Right atrium auricular region (tissue), 2 donors: Measurements from ENCODE around the gene ST14. TPM values are rescaled to one million over a fixed set of nuclear protein-coding genes. Genes with fewer than 3 reads are reported as not detected.

Experiments
- DNase-seq: peaks from one replicate; pipeline ENCODE4 v3.0.0-alpha.2; 2019; ENCODE audit warnings: low spot score
- H3K27ac ChIP-seq, 2 donors: fragments of 200-600 bp; sonication (generic); 1 replicate in 1 of 2; 2 replicates in 1 of 2; pipeline ENCODE4 v1.5.1; 2016 to 2019
- H3K27me3 ChIP-seq, 2 donors: fragments of 200-600 bp; sonication (generic); one replicate each; pipeline versions ENCODE4 v1.5.1 to v1.6.0; 2017 to 2019
- H3K36me3 ChIP-seq: fragments of 200-600 bp; sonication (generic); one replicate; pipeline ENCODE4 v1.5.1; 2016
- H3K4me1 ChIP-seq, 2 donors: fragments of 200-600 bp; sonication (generic); one replicate each; pipeline versions ENCODE4 v1.5.1 to v1.6.0; 2017 to 2019
- H3K4me3 ChIP-seq, 2 donors: fragments of 200-600 bp; sonication (generic); 1 replicate in 1 of 2; 2 replicates in 1 of 2; pipeline ENCODE4 v1.5.1; 2017 to 2019; ENCODE audit warnings: mild to moderate bottlenecking in 1 of 2, moderate library complexity in 1 of 2
- H3K9me3 ChIP-seq, 2 donors: fragments of 200-600 bp; sonication (generic); one replicate each; pipeline ENCODE4 v1.5.1; 2019
- total RNA-seq, 2 donors: library from RNA; depleted of rRNA; stranded (reverse); fragments of >200 nt; gene quantifications; one replicate each; pipeline ENCODE4 v1.1.0, GENCODE V29; 2016
- TF ChIP-seq, protein P1 (sequence below), 2 donors: fragments of 200-600 bp; sonication (generic); IDR thresholded peaks; one replicate each; pipeline ENCODE4 v1.5.1; 2019; ENCODE audit warnings: antibody characterized with exemption in 2 of 2

The ST14 gene
- total RNA-seq, 2 donors from 2014 or later = 0.85 to 6.0 TPM

- Histone ChIP-seq H3K27me3 (no peaks in the 10 kb centered on the region), H3K4me3 (no peak overlapping the region), H3K9me3 (no peaks in the 10 kb centered on the region), H3K4me1 (no peaks in the 10 kb centered on the region), H3K27ac (no peak overlapping the region), H3K36me3 (no peaks in the 10 kb centered on the region)
- TF ChIP-seq, protein P1, sequence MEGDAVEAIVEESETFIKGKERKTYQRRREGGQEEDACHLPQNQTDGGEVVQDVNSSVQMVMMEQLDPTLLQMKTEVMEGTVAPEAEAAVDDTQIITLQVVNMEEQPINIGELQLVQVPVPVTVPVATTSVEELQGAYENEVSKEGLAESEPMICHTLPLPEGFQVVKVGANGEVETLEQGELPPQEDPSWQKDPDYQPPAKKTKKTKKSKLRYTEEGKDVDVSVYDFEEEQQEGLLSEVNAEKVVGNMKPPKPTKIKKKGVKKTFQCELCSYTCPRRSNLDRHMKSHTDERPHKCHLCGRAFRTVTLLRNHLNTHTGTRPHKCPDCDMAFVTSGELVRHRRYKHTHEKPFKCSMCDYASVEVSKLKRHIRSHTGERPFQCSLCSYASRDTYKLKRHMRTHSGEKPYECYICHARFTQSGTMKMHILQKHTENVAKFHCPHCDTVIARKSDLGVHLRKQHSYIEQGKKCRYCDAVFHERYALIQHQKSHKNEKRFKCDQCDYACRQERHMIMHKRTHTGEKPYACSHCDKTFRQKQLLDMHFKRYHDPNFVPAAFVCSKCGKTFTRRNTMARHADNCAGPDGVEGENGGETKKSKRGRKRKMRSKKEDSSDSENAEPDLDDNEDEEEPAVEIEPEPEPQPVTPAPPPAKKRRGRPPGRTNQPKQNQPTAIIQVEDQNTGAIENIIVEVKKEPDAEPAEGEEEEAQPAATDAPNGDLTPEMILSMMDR (IDR thresholded peaks at IDR 0.05) = no peak
- no peak for DNase-seq
Measured at GRCh38 chr11:130198964-130199363, 39.4 kb downstream of the ST14 start.

DNA sequence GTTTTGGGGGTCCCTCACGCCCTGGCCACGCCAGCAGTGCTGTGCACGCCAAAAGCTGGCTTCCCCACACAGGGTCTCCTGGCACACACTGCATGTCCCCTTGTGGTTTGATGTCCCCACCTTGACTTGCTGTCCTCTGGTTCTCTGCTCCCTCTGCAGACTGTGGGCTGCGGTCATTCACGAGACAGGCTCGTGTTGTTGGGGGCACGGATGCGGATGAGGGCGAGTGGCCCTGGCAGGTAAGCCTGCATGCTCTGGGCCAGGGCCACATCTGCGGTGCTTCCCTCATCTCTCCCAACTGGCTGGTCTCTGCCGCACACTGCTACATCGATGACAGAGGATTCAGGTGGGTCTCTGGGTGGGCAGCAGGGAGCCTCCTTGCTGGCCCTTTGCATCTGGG lies 40.2 kb downstream of the ST14 start:
- H3K4me3 ChIP-seq = no peak overlapping the region
- TF ChIP-seq, protein P1 (IDR thresholded peaks at IDR 0.05) = no peak
- no peaks in the 10 kb centered on the region for H3K4me1 ChIP-seq
- H3K9me3 ChIP-seq = no peaks in the 10 kb centered on the region
- H3K36me3 ChIP-seq = no peaks in the 10 kb centered on the region
- DNase-seq = no peak
- H3K27ac ChIP-seq = no peak overlapping the region
- no peaks in the 10 kb centered on the region for H3K27me3 ChIP-seq

GRCh38 chr11:130201026-130201425 lies 41.4 kb downstream of the ST14 start:
- TF ChIP-seq, protein P1 (IDR thresholded peaks at IDR 0.05) = no peak
- H3K27ac ChIP-seq = no peak overlapping the region
- H3K4me1 ChIP-seq = no peaks in the 10 kb centered on the region
- no peak overlapping the region for H3K4me3 ChIP-seq
- no peaks in the 10 kb centered on the region for H3K9me3 ChIP-seq
- no peak for DNase-seq
- no peaks in the 10 kb centered on the region for H3K36me3 ChIP-seq
- H3K27me3 ChIP-seq = no peaks in the 10 kb centered on the region

GRCh38 chr11:130202009-130202817 lies 42.6 kb downstream of the ST14 start:
- H3K4me3 ChIP-seq = no peak overlapping the region
- H3K36me3 ChIP-seq = no peaks in the 10 kb centered on the region
- H3K4me1 ChIP-seq = no peaks in the 10 kb centered on the region
- DNase-seq = no peak
- H3K27me3 ChIP-seq = no peaks in the 10 kb centered on the region
- TF ChIP-seq, protein P1 (IDR thresholded peaks at IDR 0.05) = no peak
- no peaks in the 10 kb centered on the region for H3K9me3 ChIP-seq
- no peak overlapping the region for H3K27ac ChIP-seq

DNA sequence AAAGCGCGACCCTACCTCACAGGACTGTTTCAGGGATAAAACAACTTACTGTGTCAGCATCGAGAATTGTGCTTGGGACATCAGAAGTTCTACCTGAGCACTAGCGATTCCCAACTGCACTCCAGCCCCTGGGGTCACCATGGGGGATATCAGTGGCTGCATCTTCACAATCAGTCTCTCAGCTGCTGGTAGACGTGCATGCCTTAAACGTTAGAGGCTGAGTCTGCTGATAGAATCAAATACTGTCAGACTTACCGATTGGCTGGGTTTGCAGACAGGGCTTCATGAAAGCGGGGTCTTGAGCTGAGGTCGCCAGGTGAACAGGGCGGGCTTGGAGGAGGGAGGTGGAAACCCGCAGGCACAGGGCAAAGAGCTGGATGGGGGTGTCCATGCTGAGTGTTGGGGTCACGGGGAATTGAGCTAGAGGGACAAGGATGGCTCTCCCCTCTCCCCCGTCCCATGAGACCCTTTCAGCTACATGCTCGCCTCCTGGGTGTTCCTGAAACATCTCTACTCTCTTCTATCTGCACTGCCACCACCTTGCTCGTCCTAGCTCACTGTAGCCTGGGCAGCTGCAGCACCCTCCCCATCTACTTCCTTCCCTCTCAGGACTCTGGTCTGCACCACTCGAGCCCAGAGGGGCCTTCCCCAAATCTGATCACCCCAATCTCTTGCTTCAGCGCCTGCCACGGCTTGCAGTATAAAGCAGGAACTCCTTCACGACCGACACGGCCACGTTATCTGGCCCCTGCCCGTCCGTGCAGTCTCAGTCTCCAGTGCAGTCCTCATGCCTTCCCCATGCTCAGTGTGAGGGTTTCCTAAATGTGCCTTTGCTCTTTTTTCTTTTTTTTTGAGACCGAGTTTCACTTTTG lies 43.5 kb downstream of the ST14 start:
- no peaks in the 10 kb centered on the region for H3K36me3 ChIP-seq
- H3K4me3 ChIP-seq = no peak overlapping the region
- DNase-seq = no peak
- H3K4me1 ChIP-seq = no peaks in the 10 kb centered on the region
- no peaks in the 10 kb centered on the region for H3K9me3 ChIP-seq
- TF ChIP-seq, protein P1 (IDR thresholded peaks at IDR 0.05) = no peak
- H3K27ac ChIP-seq = no peak overlapping the region
- no peaks in the 10 kb centered on the region for H3K27me3 ChIP-seq
